Lower leg skin (tissue), 3 donors: Measurements from ENCODE around the gene CNDP2.

Experiments used
- CTCF ChIP-seq, 3 donors: fragments of 450-650 bp; IDR thresholded peaks; one replicate each; pipeline ENCODE4 v1.5.1; 2016; ENCODE audit warnings: antibody characterized with exemption in 3 of 3, mild to moderate bottlenecking in 3 of 3, moderate library complexity in 2 of 3
- POLR2A ChIP-seq, 2 donors: fragments of 450-650 bp; IDR thresholded peaks; one replicate each; pipeline ENCODE4 v1.6.1; 2016 to 2017; ENCODE audit warnings: antibody characterized with exemption in 2 of 2, mild to moderate bottlenecking in 1 of 2, moderate library complexity in 1 of 2

- TF ChIP-seq CTCF (IDR thresholded peaks at IDR 0.05) (no peak), POLR2A (IDR thresholded peaks at IDR 0.05) (no peak)
These were observed 2.5 kb upstream of the CNDP2 start for GRCh38 chr18:74493689-74494088.
